Occipital lobe (tissue), 2 donors: ENCODE data around the gene SH2D3C. TPM values are rescaled to one million over a fixed set of nuclear protein-coding genes. Genes with fewer than 3 reads are reported as not detected.
"Not testable (repeated sequence)": the region's sequence is repeated elsewhere in the genome, so short reads cannot be mapped to it uniquely, and the experiment has no call there.

Experiments
- DNase-seq: peaks from one replicate; lab custom pipeline; 2025; lab: John Stamatoyannopoulos, UW
- total RNA-seq: library from RNA; depleted of rRNA; stranded (reverse); fragments of >200 nt; gene quantifications from one replicate; pipeline ENCODE4 v1.2.3, GENCODE V29; 2014

The SH2D3C gene
- total RNA-seq, 1 donor from 2014 or later: 5.1 TPM

DNA sequence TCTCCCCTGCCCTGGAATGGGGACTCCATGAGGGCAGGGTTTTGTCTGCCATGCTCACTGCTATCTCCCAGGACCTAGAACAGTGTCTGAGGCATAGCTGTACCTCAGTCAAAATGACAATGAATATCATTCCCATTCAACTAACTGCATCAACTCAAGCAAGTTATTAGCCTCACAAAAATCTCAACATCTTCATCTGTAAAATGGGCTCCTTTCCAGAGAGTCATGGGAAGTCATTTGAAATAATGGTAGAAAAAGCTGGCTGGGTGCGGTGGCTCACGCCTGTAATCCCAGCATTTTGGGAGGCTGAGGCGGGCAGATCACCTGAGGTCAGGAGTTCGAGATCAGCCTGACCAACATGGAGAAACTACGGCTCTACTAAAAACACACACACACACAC, 9.4 kb downstream of the SH2D3C start:
- DNase-seq: no peak

DNA sequence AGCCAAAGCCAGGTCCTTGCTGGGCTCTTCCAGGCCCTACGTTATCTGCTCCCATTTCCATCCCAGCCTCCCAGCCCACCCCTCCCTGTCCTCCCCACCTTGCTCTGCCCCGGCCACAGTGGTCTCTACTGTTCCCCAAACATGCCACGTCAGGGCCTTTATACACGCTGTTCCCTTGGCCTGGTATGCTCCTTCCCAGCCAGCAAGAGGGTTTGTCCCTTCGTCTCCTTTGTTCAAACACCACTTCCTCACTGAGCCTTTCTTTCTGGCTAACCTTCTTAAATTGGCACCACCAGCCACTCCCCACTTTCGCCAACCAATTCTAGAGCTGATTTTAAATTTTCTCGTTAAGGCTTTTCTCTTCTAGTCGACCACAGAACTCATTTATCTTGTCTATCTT, 9.8 kb downstream of the SH2D3C start:
- DNase-seq: no peak

DNA sequence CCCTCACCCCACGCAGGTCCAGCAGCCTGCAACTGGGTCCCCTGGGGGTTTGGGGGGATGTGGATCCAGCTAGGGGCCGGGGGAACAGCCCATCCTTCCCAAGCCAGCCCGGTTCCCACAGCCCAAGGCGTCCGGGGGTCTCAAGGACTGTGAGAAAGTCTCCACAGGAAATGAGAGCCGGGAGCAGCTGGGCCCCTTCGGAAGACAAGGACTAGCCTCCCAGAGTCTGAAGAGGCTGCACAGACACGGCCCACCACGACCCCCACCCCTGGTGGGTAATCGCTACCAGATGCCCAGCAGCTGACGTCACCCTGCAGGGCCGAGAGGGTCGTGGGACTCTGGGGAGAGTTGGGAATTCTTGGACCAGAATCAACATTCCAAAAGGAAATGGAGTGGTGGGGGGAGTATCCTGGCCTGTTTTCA, 10.5 kb downstream of the SH2D3C start:
- no peak for DNase-seq

DNA sequence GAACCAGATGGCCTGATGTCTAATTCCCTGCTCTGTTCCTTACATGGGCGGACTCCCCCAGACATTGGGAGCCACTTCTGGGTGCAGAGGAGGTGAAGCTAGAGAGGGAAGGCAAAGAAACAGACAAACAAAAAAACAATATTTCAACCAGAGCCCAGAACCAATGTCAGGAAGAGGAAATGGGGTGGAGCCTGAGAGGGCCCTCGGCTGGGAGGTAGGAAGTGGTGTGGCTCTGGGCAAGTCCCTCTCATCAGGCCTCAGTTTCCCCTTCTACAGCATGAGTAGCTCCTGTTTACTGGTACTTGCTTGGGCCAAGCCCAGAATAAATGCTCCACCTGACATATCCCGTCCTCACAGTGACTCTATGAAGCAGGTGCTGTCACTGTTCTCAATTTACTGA, 11.1 kb downstream of the SH2D3C start:
- DNase-seq: no peak

DNA sequence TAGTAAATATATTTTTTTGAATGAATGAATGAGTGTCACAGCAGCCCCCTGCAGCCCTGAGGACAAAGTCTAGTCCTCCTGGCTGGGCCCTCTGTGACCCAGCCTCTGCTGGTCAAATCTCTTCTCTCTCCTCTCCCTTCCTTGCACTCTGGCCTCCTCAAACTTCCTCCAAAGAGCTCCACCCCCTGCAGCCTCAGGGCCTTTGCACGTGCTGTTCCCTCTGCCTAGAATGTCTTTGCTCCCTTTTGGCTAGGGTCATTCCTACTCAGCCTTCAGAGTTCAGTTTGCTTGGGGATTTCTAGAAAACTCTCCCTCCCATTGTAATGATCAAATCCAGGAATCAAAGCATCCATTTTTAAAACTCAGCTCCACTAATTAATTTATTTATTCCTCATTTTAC, 13.0 kb downstream of the SH2D3C start:
- DNase-seq: no peak

DNA sequence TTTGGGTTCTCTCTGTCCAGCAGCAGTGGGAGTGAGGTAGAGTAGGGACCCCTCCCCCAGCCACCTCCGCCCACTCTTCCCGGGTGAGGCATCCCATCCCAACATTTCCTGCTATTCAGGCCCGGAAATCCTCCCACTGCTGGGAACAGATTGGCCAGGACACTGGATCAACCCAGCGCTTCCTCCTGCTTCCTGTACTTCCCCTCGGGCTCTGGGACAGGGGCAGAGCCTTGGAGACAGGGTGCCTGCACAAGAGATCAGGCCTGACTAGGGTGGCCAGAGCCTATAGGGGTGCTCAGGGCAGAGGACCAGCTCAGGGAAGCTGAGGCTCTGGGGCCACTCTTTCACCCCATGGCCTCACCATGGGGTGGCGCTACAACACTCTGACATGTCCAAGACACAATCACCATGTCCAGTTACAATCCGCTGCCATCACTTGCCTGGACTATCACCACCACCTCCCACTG, 14.5 kb downstream of the SH2D3C start:
- DNase-seq: no peak

DNA sequence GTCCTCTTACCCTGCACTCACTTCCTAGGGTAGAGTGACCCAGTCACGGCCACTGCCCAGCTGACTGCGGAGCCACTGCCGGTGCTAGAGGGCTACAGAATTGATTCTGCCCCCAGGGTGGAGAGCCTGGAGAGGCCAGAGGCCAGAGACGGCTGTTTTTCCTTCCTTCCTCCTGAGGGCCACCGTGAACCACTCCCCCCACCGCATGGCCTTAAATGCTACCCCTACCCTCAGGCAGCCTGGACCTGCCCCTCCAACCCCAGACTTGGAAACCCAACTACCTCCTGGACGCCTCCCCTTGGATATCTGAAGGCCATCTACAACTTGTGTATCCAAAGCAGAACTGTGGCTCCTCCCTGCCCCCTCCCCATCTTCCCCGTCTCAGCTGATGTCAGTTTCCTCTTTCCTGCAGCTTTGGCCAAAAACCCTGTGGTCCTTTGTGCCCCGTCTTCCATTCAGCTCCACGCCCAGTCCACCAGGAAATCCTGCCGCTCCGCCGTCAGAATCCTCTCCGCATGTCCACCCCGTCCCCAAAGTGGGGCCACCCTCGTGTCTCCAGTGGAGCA, 16.3 kb downstream of the SH2D3C start:
- DNase-seq: no peak

DNA sequence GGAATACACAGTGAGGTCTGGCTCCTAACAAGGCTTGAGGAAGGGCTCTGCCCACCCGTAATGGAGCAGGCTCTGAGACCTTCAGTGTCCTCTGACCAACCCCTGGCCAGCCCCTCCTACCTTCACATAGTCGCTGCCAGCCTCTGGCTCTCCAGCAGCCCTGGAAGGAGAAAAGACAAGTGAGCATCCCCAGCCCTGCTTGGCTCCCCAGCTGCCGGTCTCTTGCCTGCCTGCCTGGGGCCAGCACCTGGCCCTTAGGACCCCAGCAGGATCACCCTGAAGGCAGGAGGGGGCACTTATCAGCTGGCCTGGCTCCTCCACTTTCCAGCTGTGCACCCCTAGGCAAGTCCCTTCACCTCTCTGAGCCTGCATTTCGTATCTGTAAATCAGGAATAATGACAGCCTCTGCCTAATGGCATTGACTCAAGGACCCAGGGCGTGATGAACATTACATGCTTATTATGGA, 16.9 kb downstream of the SH2D3C start:
- DNase-seq: no peak

DNA sequence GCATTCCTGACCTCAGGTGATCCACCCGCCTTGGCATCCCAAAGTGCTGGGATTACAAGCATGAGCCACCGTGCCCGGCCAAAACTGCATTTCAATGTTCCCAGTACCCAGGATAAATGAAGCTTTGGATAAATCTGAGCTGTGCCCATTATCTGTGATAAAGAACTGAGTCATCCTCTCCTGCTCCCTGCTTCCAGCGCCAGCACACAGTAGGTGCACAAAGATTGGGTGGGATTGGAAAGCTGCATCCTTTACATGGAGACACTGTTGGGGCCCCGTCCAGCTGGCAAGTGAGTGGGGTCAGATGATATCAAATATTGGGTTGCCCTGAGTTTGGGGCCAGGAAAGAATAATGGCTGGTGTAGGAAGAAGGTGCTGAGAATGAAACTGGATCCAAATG, 17.4 kb downstream of the SH2D3C start:
- no peak for DNase-seq

DNA sequence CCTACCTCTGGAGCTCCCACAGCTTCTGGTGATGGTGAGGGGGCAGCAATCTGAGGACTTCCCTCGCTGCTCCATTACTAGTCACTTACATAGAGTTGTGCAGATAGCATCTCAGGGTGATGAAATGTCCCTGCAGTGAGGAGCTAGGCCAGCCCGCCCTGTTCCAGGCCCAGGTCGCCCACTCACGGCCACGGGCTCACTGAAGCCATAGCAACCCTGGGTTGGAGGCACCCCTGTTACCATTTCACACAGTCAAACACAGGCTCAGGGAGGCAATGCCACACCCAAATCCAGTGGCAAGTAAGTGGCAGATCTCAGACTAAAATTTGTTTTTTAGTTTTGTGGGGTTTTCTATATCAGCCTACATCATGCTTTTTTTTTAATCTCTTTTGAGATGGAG, 19.6 kb downstream of the SH2D3C start:
- no peak for DNase-seq

DNA sequence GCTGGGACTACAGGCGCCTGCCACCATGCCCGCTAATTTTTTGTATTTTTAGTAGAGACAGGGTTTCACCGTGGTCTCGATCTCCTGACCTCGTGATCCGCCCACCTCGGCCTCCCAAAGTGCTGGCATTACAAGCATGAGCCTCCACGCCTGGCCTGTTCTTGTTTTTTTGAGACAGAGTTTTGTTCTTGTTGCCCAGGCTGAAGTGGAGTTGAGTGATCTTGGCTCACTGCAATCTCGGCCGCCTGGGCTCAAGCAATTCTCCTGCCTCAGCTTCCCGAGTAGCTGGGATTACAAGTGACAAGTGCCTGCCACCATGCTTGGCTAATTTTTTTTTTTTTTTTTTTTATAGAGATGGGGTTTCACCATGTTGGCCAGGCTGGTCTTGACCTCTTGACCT, 21.7 kb downstream of the SH2D3C start:
- DNase-seq: not testable (repeated sequence)

DNA sequence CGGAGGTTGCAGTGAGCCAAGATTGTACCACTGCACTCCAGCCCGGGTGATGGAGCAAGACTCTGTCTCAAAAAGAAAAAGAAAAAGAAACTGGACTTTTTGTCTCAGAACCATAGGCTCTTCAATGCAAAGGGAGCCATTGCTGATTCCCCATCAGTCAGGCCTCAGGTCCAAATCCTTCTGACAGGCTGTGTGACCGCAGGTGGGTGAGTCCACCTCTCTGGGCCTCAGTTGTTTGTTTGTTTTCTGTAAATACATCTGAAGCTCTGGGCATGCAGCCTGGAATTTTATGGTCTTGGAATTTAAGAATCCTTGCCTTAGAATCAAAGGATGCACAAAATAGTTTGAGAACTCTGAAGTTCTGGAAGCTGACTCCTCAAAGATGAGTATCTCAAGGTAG, 22.2 kb downstream of the SH2D3C start:
- DNase-seq: no peak

DNA sequence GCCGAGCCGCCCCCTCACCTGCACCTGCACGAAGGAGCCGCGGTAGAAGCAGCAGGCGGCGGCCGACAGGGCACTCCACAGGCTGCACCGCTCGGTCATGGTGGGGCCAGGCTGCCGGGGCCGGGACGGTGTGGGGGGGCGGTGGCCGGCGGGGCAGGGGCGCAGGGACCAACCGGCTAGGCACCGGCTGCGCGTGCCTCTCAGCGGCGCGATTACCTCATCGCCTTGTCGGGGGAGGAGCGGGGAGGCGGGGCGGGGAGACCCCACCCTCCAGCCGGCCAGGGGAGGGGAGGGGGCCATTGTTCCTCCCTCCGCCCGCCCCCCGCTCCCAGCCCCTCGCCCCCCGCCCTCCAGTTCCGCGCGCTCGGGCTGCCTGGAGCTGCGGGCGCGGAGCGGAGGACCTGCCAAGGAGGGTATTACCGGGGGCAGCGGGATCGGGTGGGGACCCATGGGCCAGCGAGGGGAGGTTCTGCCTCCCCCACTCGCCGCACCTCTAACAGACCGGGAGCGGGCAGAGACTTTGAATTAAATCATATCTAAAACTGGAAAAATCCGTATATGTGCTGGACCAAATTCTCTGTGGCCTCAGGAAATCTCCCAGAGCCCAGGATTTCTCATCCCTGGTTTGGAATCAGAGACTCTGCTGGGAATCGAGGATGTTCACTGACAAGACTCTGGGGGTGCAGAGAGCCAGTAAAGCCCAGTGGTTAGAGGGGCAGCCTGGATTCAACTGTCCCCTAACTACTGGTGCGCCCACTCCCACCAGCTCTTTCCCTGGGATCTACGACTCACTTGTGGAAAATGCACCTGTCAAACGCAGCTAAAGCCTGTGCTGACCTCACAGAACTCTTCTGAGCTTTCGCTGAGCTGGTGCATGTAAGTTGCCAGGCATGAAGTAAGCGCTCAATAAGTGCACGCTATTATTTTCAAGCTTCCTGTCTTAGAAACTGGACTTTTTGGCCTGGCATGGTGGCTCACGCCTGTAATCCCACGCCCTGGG, 23.1 kb downstream of the SH2D3C start:
- no peak for DNase-seq

DNA sequence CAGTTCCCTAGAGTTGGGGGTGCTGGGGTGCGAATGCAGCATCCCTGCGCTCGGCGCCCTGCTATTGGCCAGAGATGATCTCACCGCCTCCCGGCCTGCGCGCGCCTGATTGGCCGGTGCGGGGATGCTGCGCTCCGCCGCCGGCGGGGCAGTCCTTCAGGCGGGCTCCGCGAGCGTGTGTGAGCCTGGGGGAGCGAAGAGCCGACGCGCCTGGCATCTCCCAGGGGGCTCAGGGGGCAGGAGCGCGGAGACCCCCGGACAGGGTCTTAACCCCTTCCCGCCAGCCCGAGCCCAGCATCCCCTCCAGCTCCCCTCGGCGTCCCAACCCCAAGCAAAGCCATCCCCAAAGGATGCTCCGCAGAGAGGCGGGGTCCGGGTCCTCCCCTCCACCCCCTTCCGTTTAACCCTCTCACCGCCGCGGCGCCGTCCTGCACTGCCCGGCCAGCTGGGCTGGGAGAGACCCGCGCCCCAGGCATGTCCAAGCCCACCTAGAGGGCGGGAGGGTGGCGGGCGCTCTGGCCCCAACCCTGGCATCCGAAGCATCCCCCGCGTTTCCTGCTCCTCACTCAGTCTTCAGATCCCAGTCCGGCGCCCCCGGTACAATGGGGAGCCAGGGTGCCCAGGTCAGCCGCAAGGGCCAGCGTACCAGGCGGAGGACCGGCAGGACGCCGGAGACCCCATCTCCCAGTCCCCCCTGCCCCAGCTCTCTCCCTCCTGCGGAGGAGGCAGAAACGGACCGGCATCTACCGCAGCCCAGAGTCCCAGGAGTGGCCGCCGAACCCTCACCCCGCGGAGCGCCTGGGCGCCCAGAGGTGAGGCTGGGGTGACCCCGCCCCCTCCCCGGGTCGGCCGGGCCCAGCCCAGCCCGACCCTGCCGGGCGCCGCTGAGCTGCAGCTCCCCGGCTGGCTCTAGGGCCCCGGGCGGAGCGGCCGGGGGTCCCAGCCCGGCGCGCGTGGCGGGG, 24.1 kb downstream of the SH2D3C start:
- DNase-seq: peak; percentile 64

DNA sequence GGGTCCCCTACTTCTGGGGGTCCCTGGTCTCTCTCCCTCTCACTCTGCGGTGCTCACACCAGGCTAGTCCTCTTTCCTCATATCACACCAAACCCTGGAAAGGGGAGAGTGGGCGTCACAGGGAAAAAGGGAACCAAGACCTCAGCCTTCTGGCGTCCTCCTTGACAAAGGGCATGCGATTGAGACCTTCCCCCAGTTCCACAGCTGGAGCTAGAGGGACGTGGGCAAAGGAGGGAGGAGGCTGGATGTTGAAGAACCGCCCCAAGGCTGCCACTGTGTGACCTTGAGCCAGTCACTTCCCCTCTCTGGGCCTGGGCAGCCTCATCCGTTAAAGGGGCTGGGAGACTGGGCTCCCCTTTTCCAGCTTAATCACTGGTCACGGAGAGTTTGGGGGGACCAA, 24.8 kb downstream of the SH2D3C start:
- DNase-seq: no peak

DNA sequence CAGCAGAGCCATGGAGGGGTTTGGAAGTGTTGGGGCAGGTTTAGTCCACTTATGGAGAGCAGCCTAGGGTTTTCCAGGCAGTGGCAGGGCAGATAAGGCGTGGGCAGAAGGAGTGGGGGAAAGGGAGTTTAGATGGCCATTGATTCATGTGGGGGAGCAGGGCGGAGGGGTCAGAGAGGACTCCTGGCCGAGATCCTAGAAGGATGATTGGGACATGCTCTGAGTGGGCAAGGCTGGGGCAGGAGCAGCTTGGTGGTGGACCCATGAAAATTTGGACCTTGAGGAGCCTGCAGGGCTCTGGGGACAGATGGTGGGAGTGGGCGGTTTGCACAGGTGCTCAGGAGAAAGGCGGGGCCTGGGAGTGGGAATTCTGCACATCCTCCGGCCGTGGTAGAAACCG, 25.3 kb downstream of the SH2D3C start:
- DNase-seq: no peak

DNA sequence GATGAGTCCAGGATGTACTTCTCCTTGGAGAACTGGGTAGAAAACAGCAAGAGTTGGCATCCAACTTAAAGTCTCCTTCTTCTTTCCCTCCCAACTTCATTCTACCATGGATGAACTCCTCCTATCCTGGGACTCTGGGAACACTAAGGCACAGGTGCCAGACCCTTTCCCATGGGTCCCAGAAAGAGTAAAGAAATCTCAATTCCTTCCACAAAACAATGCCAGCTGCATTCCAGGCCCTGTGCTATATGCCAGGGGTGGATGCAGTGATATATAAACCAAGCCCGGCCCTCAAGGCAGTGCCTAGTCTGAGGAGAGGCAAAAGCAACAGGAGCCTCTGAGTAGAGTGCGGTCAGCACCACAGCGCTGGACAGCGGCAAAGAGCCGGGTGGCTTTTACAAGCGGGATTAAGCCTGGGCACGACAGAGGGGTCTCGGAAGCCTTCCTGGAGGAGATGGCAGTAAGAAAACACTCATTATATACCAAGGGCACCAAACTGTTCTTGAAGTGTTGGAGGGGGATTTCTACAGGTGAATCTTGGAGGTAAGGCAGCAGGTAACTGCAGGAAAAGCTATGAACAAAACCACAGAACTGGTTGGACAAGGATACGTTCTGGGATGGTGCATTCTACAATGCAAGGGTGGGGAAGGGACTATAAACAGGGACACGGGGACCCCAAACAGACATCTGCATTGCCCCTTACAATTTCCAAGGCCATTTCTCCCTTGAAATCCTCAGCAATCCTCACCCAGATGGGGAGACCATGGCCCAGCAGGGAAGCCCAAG, 27.0 kb downstream of the SH2D3C start:
- DNase-seq: no peak

DNA sequence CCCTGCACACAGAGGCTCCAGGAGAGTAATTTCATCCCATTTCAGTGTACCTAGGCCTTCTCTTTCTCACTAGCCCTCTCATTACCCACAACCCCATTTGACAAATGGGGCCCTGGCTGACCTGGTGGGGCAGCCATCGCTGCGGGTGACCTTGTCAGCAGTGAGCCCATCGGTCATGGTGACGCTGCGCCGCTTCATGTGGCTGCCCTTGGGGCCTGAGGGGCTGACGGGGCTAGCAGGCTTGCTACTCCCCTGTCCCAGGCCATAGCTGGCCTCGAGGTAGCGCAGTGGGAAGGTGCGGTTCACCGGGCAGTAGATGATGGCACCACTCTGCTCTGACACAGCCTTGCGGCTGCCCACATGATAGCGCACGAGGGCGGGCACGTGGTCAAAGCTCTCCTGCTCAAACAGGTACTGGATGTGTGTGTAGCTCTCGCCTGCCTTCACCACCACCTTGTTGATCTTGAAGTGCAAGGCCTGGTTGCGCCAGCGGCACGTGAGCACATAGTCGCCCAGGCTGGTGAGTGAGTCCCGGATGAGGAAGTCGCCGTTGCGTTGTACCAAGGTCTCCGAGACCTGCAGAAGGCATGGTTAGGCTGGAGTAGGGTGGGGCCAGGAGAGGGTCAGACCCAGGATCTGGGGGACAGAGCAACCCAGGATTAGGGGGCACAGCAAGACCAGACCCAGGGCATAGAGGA, 29.2 kb downstream of the SH2D3C start:
- no peak for DNase-seq

DNA sequence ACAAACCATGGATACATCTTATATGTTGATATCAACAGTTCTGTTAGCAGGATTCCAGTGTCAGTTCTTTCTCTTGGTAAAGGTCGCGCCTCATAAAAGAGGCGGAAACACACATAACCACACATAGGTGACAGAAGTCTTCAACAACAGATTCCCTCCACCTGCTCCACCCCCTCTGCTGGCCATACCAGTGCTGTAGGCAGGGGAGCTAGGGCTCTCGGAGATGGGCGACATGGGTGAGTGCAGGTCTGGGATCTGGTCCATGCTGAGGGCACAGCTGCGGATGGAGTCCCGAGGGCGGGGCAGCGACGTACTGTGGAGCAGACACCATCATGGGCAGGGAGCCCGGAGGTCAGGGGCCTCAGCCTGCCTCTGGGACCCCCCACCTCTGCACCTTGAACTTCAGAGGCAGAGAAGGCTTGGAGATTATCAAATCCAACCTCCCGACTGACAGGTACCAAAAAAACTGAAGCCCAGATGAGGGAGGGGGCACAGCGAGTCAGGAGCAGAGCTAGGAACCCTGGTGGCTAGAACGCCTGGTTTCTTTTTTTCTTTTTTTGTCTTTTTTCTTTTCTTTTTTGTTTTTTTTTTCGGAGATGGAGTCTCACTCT, 31.4 kb downstream of the SH2D3C start:
- DNase-seq: no peak
